Right lung (tissue), 5 donors: ENCODE results near the gene HTR2B. TPM values are rescaled to one million over a fixed set of nuclear protein-coding genes. Genes with fewer than 3 reads are reported as not detected.
"Not testable (repeated sequence)": the region's sequence is repeated elsewhere in the genome, so short reads cannot be mapped to it uniquely, and the experiment has no call there.

Experiments used
- DNase-seq, 2 donors: peaks; one replicate each; pipeline ENCODE4 v3.0.0-alpha.2; 2013
- polyA plus RNA-seq, 5 donors: library from polyadenylated mRNA; unstranded; fragments of 120-200 nt; gene quantifications; one replicate each; pipeline versions ENCODE4 v1.2.1 to v1.2.3, GENCODE V29; 2013; ENCODE audit warnings: inconsistent platforms in 1 of 5, low replicate concordance in 1 of 5; ENCODE audit not compliant: insufficient read length in 5 of 5, insufficient read depth in 1 of 5

Gene HTR2B
- polyA plus RNA-seq, 5 donors = 0.17 to 0.64 (median 0.46) TPM

DNA sequence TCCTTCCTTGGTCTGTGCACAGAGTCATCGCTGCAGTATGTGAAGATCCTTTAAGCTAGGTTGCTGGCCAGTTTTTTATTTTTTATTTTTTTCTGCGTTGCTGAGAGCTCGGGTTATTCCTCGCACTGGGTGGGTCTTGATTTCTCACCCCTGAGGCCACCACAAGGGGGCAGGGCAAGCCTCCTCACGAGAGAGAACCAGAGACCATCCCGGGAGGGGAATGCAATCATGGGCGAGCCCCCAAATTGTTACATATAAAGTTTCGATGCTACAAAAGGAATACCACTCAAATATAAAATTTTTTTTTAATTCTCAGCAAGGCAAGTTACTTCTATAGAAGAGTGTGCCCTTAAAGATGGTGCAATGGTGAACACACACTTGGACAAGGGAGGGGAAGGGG is 24.9 kb downstream of the HTR2B start:
- no peak for DNase-seq

DNA sequence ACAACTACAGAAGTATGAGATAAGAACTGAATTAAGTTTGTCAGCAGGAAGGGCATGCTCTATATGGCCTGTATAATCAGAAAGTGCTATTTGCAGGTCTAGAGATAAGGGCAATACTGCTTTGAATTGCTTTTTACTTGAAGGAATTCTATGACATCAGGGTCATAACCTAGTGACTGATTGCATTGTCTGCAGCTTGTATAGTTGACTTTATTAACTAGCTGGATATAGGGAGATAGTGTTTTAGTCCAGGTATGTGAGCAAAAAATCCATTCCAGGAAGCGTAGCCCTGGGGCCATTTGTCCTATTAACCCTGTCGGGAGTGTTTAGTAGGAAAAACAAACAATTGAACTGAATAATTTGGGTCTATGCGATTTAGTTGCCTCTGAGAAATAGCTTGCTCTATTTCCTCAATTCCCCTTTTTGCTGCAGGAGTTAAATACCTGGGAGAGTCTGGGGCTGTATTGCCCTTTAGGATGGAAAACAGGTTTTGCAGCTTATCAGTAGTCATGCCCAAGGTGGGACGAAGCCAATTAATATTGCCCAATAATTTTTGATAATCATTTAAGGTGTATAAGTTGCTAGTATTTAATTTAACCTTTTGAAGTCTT is 30.0 kb downstream of the HTR2B start:
- DNase-seq = no peak

DNA sequence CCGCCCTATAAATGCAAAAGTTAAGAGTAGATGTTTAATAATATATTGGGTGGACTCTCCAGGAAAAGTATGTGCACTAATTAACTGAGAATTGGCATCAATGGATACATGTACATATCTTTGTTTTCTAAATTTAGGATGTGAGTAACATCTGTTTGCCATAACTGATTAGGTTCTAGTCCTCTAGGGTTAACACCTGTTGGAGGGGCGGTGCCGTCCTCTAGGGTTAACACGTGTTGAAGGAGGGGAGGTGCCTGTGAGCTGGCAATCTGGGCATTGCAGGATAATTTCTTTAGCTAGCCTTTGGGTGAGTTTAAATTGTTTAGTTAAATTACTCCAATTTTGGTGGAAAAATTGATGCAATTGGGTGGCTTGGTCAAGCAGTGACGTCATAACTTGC is 30.9 kb downstream of the HTR2B start:
- DNase-seq = no peak

DNA sequence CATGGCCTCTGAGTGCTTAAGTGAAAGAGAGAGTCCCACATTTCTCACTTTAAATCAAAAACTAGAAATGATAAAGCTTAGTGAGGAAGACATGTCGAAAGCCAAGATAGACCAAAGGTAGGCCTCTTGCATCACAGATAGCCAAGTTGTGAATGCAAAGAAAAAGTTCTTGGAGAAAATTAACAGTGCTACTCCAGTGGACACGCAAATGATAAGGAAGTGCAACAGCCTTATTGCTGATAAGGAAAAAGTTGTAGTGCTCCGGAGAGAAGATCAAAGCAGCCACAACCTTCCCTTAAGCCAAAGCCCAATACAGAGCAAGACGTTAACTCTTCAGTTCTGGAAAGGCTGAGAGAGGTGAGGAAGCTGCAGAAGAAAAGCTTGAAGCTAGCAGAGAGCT is 36.1 kb downstream of the HTR2B start:
- DNase-seq = no peak

DNA sequence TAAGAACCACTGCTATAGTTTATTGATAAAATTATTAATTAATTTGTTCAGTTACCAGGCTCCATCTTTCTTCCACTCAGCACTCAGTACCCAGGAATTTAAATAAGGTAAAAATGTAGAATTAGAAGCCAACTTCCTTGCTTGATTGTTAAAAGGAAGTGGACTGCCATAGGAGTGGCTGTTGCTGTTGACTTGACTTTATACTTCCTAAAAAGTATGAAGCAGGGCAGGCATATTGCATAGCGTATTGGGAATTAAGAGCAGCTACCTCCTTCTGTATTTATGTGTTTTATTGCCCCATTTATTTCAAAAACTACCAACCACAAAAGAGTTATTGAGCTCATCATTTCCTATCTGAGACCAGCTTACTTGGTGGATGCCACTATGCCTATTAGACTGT is 40.3 kb downstream of the HTR2B start:
- DNase-seq = no peak

DNA sequence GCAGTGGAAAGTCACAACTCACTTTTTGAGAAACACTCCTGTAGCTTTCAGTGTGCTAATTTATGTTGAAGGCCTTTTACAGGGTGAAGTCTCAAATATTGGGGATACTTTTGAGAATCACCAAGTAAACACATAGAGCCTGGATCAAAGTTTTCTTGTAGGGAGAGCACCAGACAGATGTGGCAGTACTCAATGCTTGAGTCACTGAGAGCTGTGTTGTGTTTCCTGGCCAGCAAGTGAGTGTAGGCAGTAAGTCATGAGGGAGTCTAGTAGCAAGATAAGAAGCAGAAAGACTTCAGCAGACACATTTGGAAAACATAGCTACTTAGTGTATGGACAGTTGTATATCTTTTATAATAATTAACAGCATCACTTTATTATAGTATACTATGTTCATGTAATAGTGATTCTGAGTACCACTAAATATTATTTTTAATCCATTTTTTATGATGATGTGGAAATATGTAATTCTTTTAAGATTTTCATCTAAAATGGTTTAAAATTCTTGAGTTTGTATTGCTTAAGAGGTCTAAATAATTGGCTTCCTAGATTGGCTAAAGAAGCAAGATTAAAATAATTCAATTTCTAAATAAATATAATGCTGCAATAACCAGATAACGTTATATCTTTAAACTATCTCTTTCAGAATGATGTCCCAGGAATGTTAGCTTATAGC is 55.3 kb downstream of the HTR2B start:
- DNase-seq = no peak

DNA sequence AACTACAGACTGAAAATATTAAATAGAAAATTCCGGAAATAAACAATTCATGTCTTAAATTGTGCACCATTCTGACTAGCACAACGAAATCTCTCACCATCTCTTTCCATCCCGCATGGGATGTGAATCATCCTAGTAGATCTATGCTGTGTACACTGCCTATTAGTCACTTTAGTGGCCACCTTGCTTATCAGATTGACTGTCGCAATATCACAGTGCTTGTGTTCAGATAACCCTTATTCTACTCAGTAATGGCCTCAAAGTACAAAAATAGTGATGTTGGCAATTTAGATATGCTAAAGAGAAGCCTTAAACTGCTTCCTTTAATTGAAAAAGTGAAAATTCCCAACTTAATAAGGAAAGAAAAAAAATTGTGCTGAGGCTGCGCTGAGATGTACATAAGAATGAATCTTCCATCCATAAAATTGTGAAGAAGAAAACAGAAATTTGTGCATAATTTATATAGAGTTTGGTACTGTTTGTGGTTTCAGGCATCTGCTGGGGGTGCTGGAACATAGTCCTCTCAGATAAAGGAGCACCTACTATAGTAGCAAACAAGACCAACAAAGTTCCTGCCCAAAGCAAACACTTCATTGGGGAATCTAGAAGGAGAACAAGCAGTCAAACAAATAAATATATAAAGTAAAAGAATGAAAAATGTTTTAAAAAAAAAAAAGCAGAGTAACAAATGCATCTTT is 56.2 kb downstream of the HTR2B start:
- no peak for DNase-seq

DNA sequence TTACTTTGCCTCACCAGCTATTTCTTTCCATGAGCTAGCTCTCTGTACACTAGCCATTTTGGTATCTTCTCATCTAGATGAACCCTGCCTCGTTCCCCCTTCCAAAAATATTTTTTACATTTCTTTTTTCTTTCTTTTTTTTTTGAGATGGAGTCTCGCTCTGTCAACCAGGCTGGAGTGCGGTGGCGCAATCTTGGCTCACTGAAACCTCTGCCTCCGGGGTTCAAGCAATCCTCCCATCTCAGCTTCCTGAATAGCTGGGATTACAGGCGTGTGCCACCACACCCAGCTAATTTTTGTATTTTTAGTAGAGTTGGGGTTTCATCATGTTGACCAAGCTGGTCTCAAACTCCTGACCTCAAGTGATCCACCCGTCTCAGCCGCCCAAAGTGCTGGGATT is 57.3 kb downstream of the HTR2B start:
- not testable (repeated sequence) for DNase-seq

DNA sequence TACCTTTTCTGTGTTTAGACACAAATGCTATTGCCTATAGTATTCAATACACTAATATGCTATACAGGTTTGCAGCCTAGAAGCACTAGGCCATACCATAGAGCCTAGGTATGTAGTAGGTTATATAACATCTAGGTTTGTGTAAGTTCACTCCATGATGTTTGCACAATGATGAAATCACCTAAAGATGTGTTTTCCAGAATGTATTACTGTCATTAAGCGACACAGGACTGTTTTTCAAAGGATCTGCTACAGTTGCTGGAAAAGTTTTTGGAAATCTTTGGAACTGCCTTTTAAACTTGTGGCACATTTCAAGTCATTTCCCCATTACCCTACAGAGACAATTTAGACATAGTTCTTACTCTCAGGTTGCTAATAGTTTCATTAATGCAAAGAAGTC is 58.9 kb downstream of the HTR2B start:
- DNase-seq = no peak

DNA sequence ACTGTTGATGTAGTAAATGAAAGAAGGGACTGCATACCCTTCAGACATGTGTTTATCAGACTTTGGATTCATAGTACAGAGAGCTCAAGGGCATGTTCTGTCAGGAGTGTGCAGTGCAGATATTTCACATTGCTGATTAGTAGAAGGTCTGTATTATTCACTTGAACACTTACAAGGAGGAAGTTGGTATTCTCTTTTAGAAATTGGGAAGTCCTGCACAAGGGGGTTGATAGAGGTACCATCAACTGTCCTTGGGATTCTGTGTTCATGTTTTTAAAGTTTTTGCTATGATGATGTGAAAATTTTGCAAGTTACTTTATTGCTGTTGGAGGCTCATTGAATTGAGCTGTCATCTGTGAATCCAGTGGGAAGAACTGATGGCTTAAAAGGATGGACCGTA is 61.5 kb downstream of the HTR2B start:
- no peak for DNase-seq

DNA sequence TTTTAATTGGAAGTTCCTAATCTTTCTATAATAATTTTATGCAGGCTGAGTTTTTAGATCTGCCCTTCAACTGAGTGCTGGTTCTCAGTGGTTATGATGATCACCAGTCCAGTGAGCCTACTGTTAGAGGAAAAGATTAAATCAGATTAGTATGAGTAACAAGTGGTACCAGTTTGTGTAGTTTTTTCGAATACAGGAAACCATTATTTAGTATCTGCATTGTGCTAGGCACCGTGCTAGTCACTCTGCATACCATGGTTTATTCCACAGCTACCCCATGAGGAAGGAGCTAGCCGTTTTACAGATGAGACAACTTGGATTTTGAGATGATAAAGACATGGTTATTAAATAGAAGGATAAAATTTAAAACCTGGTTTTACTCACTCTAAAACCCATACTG is 62.1 kb downstream of the HTR2B start:
- DNase-seq = no peak

DNA sequence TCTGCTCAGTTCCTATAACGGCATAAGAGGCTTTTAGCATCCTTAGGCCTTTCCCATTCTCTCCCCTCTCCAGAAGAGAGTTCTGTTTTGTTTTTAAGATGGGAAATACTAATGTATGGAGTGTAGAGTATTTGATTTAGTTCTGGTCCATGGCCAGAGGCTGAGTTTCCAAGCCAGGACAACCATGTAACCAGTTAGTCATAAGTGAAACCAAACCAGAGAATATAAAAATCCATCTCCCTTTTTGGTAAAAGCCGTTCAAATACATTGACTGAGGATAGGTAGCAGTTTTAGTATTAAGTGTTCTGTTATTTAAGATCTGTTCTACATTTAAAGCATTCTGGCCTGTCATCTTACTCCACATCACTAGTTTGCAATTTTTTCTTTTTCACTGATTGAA is 65.1 kb downstream of the HTR2B start:
- DNase-seq = no peak

DNA sequence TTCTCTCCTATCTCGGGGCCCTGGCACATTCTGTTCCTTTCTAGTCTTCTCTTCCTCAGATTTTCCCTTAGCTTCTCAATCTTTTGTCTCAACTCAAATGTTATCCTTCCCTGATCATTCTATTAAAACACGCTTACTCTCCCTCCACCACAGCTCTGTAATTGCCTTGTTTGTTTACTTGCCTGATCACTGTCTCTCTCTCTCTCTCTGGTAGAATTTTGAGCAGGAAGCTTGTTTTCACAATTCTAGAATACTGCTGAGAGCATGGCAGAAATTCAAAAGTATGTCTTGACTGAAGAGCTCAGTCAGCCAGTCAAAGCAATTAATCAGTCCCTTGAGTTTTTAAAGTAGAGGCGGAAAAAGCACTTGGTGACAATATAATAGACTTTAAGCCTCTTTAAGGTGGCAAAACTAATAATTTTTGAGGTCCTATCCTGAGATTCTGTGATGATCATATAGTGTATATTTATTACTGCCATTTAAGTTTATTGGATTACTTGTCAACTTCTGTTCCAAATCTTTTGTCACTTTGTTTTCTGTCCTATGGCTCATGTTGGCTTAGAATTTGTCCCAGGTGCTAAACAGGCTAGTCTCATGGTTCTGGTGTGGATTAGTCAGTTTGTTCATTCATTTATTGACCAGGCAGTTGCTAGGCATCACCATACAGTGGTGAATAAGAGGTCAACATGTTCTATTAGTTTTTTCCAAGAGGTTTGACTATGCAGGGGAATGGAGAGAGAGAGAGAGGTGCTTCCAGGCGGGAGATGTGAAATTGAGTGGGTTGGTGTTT is 65.9 kb downstream of the HTR2B start:
- DNase-seq = no peak

Other genes starting within 250 kb of the HTR2B start
- under 1 TPM; 0.10 to 0.21 (median 0.17) TPM for gene GPR55, start 199.8 kb downstream of the HTR2B start, polyA plus RNA-seq
- gene SPATA3, start 128.9 kb downstream of the HTR2B start, polyA plus RNA-seq = not detected
- 1 to 10 TPM in 1 of 5 donors, under 1 TPM in 4; 0.27 to 1.6 (median 0.54) TPM for gene C2orf72, start 87.5 kb downstream of the HTR2B start, polyA plus RNA-seq
- 10 to 100 TPM; 73.2 to 80.3 (median 75.9) TPM for gene PSMD1, start 68.2 kb downstream of the HTR2B start, polyA plus RNA-seq
- gene ARMC9, start 73.6 kb upstream of the HTR2B start, polyA plus RNA-seq = 10 to 100 TPM; 11.3 to 14.8 (median 12.9) TPM